IMR-90 (cell line): ENCODE data around the gene TMCC3. TPM values are rescaled to one million over a fixed set of nuclear protein-coding genes. Genes with fewer than 3 reads are reported as not detected.

Experiments
- ATAC-seq: fragments of 200-7000 bp; cut with Tn5 transposase; 2 replicates; pipeline ENCODE4 v1.9.1; 2020; ENCODE audit warnings: low read depth, mild to moderate bottlenecking, moderate library complexity
- BruUV-seq: library from RNA; stranded (reverse); fragments of 400-500 nt; replicated peaks from 2 replicates; lab custom pipeline; 2021; lab: Mats Ljungman, UMichigan
- CTCF ChIA-PET: fragments of 300-600 bp; formaldehyde crosslinking; extraction: SDS; loops from one replicate; lab custom pipeline; 2021; ENCODE audit warnings: antibody characterized with exemption; lab: Yijun Ruan, JAX
- POLR2A ChIA-PET: fragments of 300-600 bp; sonication (Branson Sonifier 250); formaldehyde crosslinking; loops from one replicate; lab custom pipeline; 2022; ENCODE audit warnings: antibody characterized with exemption; ENCODE audit not compliant: unreplicated experiment; lab: Charles Lee
- DNase-seq: peaks from one replicate; pipeline ENCODE4 v3.0.0; 2013
- H2AFZ ChIP-seq: replicated peaks from 2 replicates; pipeline ENCODE3; 2013; ENCODE audit warnings: low read length, mild to moderate bottlenecking; ENCODE audit not compliant: poor library complexity
- H2AK5ac ChIP-seq: 2 replicates; pipeline ENCODE4 v1.6.1; 2013; ENCODE audit warnings: low read depth, low read length, inconsistent platforms
- H2AK9ac ChIP-seq: replicated peaks from 2 replicates; pipeline ENCODE3; 2013; ENCODE audit warnings: mild to moderate bottlenecking, low read depth, low read length, moderate library complexity; ENCODE audit not compliant: poor library complexity
- H2BK120ac ChIP-seq: 2 replicates; pipeline ENCODE4 v1.6.1; 2013; ENCODE audit warnings: low read depth, low read length, inconsistent platforms
- H2BK15ac ChIP-seq: 3 replicates; pipeline ENCODE4 v1.6.1; 2013; ENCODE audit warnings: low read depth, low read length, inconsistent platforms
- H2BK20ac ChIP-seq: 2 replicates; pipeline ENCODE4 v1.6.1; 2013; ENCODE audit warnings: low read depth, mild to moderate bottlenecking, inconsistent platforms, low read length, moderate library complexity
- H2BK5ac ChIP-seq: 2 replicates; pipeline ENCODE4 v1.6.1; 2013; ENCODE audit warnings: mild to moderate bottlenecking, low read depth, low read length, inconsistent platforms; ENCODE audit not compliant: poor library complexity, severe bottlenecking
- H3K14ac ChIP-seq: replicated peaks from 2 replicates; pipeline ENCODE4 v1.6.1; 2013; ENCODE audit warnings: low read depth, low read length, inconsistent platforms
- H3K18ac ChIP-seq: 2 replicates; pipeline ENCODE4 v1.6.1; 2013; ENCODE audit warnings: low read depth, low read length, control low read depth
- H3K23ac ChIP-seq: 2 replicates; pipeline ENCODE4 v1.6.1; 2013; ENCODE audit warnings: low read depth, low read length, inconsistent platforms
- H3K27ac ChIP-seq: 2 replicates; pipeline ENCODE4 v1.5.1; 2013; ENCODE audit warnings: mild to moderate bottlenecking, control low read depth, low read length; ENCODE audit not compliant: insufficient read depth
- H3K27me3 ChIP-seq: 2 replicates; pipeline ENCODE4 v1.6.1; 2013; ENCODE audit warnings: low read length; ENCODE audit not compliant: control insufficient read depth, insufficient read depth
- H3K36me3 ChIP-seq: 2 replicates; pipeline ENCODE4 v1.6.1; 2013; ENCODE audit warnings: low read length, mixed read lengths; ENCODE audit not compliant: control insufficient read depth, insufficient read depth
- H3K4ac ChIP-seq: 2 replicates; pipeline ENCODE4 v1.6.1; 2013; ENCODE audit warnings: low read depth, low read length, inconsistent platforms
- H3K4me1 ChIP-seq: 2 replicates; pipeline ENCODE4 v1.6.1; 2013; ENCODE audit warnings: low read length, mixed read lengths; ENCODE audit not compliant: control insufficient read depth, insufficient read depth
- H3K4me2 ChIP-seq: 2 replicates; pipeline ENCODE4 v1.6.1; 2013; ENCODE audit warnings: low read depth, mild to moderate bottlenecking, control low read depth, low read length, moderate library complexity
- H3K4me3 ChIP-seq: 2 replicates; pipeline ENCODE4 v1.5.1; 2013; ENCODE audit warnings: low read depth, mild to moderate bottlenecking, control low read depth, low read length, moderate library complexity; ENCODE audit not compliant: insufficient read depth
- H3K56ac ChIP-seq: 2 replicates; pipeline ENCODE4 v1.6.1; 2013; ENCODE audit warnings: low read length, inconsistent platforms; ENCODE audit not compliant: insufficient read depth; ENCODE audit errors: extremely low read depth
- H3K79me1 ChIP-seq, 2 experiments: 2 replicates each; pipeline ENCODE4 v1.6.1; 2013; ENCODE audit warnings: low read length in 2 of 2, inconsistent platforms in 1 of 2, low read depth in 1 of 2
- H3K9ac ChIP-seq: 2 replicates; pipeline ENCODE4 v1.6.1; 2013; ENCODE audit warnings: low read depth, low read length, control low read depth
- H3K9me1 ChIP-seq: 2 replicates; pipeline ENCODE4 v1.6.1; 2013; ENCODE audit warnings: low read length, inconsistent platforms; ENCODE audit not compliant: insufficient read depth
- H3K9me3 ChIP-seq: 2 replicates; pipeline ENCODE4 v1.6.1; 2013; ENCODE audit warnings: low read length; ENCODE audit not compliant: control insufficient read depth, insufficient read depth
- H4K20me1 ChIP-seq: 2 replicates; pipeline ENCODE4 v1.6.1; 2013; ENCODE audit warnings: low read length, inconsistent platforms; ENCODE audit not compliant: insufficient read depth
- H4K5ac ChIP-seq: 2 replicates; pipeline ENCODE4 v1.6.1; 2013; ENCODE audit warnings: mild to moderate bottlenecking, low read depth, low read length, control low read depth
- H4K8ac ChIP-seq, 2 experiments: 2 replicates each; pipeline ENCODE4 v1.6.1; 2013; ENCODE audit warnings: low read depth in 2 of 2, low read length in 2 of 2, control low read depth in 1 of 2, inconsistent platforms in 1 of 2
- H4K91ac ChIP-seq: 2 replicates; pipeline ENCODE4 v1.6.1; 2013; ENCODE audit warnings: low read depth, low read length, inconsistent platforms; ENCODE audit not compliant: insufficient read depth
- BHLHE40 ChIP-seq: fragments of 150-350 bp; IDR thresholded peaks from 2 replicates; pipeline ENCODE4 v1.6.1; 2016; ENCODE audit warnings: mild to moderate bottlenecking, low read depth, low read length
- CEBPB ChIP-seq: IDR thresholded peaks from 2 replicates; pipeline ENCODE4 v1.6.1; 2012; ENCODE audit warnings: low read depth, low read length, improper control_type of control experiment
- CHD1 ChIP-seq: IDR thresholded peaks from 2 replicates; pipeline ENCODE4 v1.6.1; 2012; ENCODE audit warnings: low read depth, low read length, improper control_type of control experiment
- FOS ChIP-seq: fragments of 150-350 bp; IDR thresholded peaks from 2 replicates; pipeline ENCODE4 v1.6.1; 2016; ENCODE audit warnings: low read depth, low read length
- MAFK ChIP-seq: IDR thresholded peaks from 2 replicates; pipeline ENCODE4 v1.6.1; 2012; ENCODE audit warnings: low read depth, low read length, improper control_type of control experiment
- MAZ ChIP-seq: IDR thresholded peaks from 2 replicates; pipeline ENCODE4 v1.6.1; 2012; ENCODE audit warnings: low read depth, mild to moderate bottlenecking, low read length, improper control_type of control experiment, moderate library complexity, borderline replicate concordance
- MXI1 ChIP-seq: IDR thresholded peaks from 2 replicates; pipeline ENCODE4 v1.6.1; 2012; ENCODE audit warnings: low read depth, mild to moderate bottlenecking, low read length, moderate library complexity, borderline replicate concordance
- NFE2L2 ChIP-seq: fragments of 150-350 bp; IDR thresholded peaks from 2 replicates; pipeline ENCODE4 v1.6.1; 2016; ENCODE audit warnings: low read depth, mild to moderate bottlenecking, low read length
- POLR2A ChIP-seq: IDR thresholded peaks from 2 replicates; pipeline ENCODE4 v1.6.1; 2012; ENCODE audit warnings: mild to moderate bottlenecking, low read depth, low read length
- RAD21 ChIP-seq: IDR thresholded peaks from 2 replicates; pipeline ENCODE4 v1.6.1; 2012; ENCODE audit warnings: low read length, improper control_type of control experiment
- RCOR1 ChIP-seq: IDR thresholded peaks from 2 replicates; pipeline ENCODE4 v1.6.1; 2012; ENCODE audit warnings: mild to moderate bottlenecking, low read length, improper control_type of control experiment; ENCODE audit not compliant: insufficient replicate concordance
- RFX5 ChIP-seq: IDR thresholded peaks from 2 replicates; pipeline ENCODE4 v1.8.0; 2012; ENCODE audit warnings: low read depth, mild to moderate bottlenecking, low read length, moderate library complexity
- SMC3 ChIP-seq: fragments of 150-350 bp; IDR thresholded peaks from 2 replicates; pipeline ENCODE4 v1.6.1; 2016; ENCODE audit warnings: low read depth, mild to moderate bottlenecking, antibody characterized with exemption, low read length, moderate library complexity
- WGBS, 2 experiments: methylation state at CpG; one replicate each; pipeline versions ENCODE4 v1.1.5 to v1.1.7; 2013; ENCODE audit warnings: missing lambda C conversion rate in 2 of 2; ENCODE audit not compliant: insufficient read length in 1 of 2; ENCODE audit errors: extremely low coverage in 2 of 2; 5-methylcytosine and 5-hydroxymethylcytosine counted together
- dilution Hi-C: fragments of 300-500 bp; cut with HindIII; formaldehyde crosslinking; loops from one replicate; pipeline ENCODE4 v1.14.3; 2018; ENCODE audit warnings: low sequenced_read_pairs; ENCODE audit not compliant: unreplicated experiment
- in situ Hi-C: fragments of 300-500 bp; cut with MboI; formaldehyde crosslinking; loops from 3 replicates; pipeline ENCODE4 v1.14.3; 2019; ENCODE audit warnings: low sequenced_read_pairs, inconsistent platforms, mixed read lengths
- intact Hi-C: fragments of 100-400 bp; cut with micrococcal nuclease; formaldehyde crosslinking; loops from 2 replicates; pipeline ENCODE4 v1.10.0; 2022
- polyA plus RNA-seq, 3 experiments: library from polyadenylated mRNA; depleted of rRNA; stranded (reverse); fragments of >200 nt; gene quantifications; 2 replicates each; pipeline ENCODE4 v1.2.3, GENCODE V29; 2012; ENCODE audit warnings: low replicate concordance in 1 of 3
- total RNA-seq: library from RNA; depleted of rRNA; stranded (reverse); fragments of >200 nt; gene quantifications from 2 replicates; pipeline ENCODE4 v1.2.3, GENCODE V29; 2012
- TF ChIP-seq, protein P1 (sequence below): conservative IDR thresholded peaks from 2 replicates; pipeline ENCODE4 v1.5.1; 2012; ENCODE audit warnings: mild to moderate bottlenecking, low read depth, low read length, improper control_type of control experiment
- TF ChIP-seq, protein P2 (sequence below): fragments of 150-350 bp; IDR thresholded peaks from 2 replicates; pipeline ENCODE4 v1.6.1; 2017; ENCODE audit warnings: mild to moderate bottlenecking, antibody characterized with exemption, low read length, low read depth
- TF ChIP-seq, protein P3 (sequence below): fragments of 150-350 bp; IDR thresholded peaks from 2 replicates; pipeline ENCODE4 v1.6.1; 2016; ENCODE audit warnings: low read depth, mild to moderate bottlenecking, low read length, moderate library complexity, borderline replicate concordance

TMCC3 gene
- total and polyA plus RNA-seq, 2 of the 4 experiments (the other 2 are of a cell fraction): 0.14 to 0.36 TPM

DNA sequence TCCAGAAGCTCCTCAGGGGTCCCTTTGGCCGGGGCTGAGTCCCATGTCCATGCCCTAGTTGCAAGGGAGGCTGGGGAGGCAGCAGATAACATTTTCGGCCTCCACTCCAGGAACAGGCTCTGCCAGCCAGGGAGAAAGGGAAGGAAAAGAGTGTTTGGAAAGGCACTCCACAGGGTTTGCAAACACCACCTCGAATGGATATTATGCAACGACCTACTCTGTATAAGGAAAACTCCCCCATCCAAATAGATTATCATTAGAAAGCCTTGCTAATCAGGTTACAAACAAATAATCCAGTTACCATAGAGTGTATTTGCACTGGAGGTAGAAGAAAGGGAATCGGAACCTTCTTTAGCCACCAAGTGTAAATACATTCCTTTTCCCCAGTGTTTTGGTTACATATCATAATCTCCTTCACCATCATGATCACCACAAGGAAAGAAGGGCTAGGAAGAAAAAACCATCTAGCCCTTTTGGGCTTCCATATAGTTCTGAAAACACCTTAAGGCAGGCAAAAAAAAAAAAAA is 40.4 kb downstream of the TMCC3 start:
- H3K27ac ChIP-seq: no peak overlapping the region
- ATAC-seq (no peak), DNase-seq (no peak)
- ChIA-PET POLR2A (no interaction called here), CTCF (no interaction called here)
- no peak overlapping the region for H3K14ac ChIP-seq
- no peak overlapping the region for H3K4me2 ChIP-seq
- H3K9me1 ChIP-seq: no peaks in the 10 kb centered on the region
- no peak overlapping the region for H3K23ac ChIP-seq
- H3K4ac ChIP-seq: no peak overlapping the region
- H3K27me3 ChIP-seq: peaks cover 9% of the 10 kb centered on the region
- no TSS peak for BruUV-seq
- H3K79me1 ChIP-seq: no peaks in the 10 kb centered on the region
- no peak overlapping the region for H2AK9ac ChIP-seq
- H2AK5ac ChIP-seq: no peak overlapping the region
- no CpG with 5 or more reads among the region's 5 CpGs for WGBS, 2 experiments
- no peak overlapping the region for H3K56ac ChIP-seq
- dilution Hi-C loops: no loop called here
- no peak overlapping the region for H3K4me3 ChIP-seq
- H3K9me3 ChIP-seq: no peaks in the 10 kb centered on the region
- H3K18ac ChIP-seq: no peak overlapping the region
- no peak overlapping the region for H2BK5ac ChIP-seq
- H2AFZ ChIP-seq: no peak overlapping the region
- H3K36me3 ChIP-seq: no peaks in the 10 kb centered on the region
- H3K4me1 ChIP-seq: no peaks in the 10 kb centered on the region
- H2BK15ac ChIP-seq: no peak overlapping the region
- H4K5ac ChIP-seq: no peak overlapping the region
- no peak overlapping the region for H2BK120ac ChIP-seq
- in situ Hi-C loops: no loop called here
- no peak overlapping the region for H4K91ac ChIP-seq
- no peak overlapping the region for H3K9ac ChIP-seq
- H4K20me1 ChIP-seq: no peaks in the 10 kb centered on the region
- no peak overlapping the region for H4K8ac ChIP-seq
- TF ChIP-seq RFX5 (no peak), MAZ (no peak), RAD21 (no peak), RCOR1 (no peak), SMC3 (no peak), CHD1 (no peak), MXI1 (no peak), CEBPB (no peak), MAFK (no peak), NFE2L2 (no peak), FOS (no peak), BHLHE40 (no peak), POLR2A (no peak)
- TF ChIP-seq, protein P1, sequence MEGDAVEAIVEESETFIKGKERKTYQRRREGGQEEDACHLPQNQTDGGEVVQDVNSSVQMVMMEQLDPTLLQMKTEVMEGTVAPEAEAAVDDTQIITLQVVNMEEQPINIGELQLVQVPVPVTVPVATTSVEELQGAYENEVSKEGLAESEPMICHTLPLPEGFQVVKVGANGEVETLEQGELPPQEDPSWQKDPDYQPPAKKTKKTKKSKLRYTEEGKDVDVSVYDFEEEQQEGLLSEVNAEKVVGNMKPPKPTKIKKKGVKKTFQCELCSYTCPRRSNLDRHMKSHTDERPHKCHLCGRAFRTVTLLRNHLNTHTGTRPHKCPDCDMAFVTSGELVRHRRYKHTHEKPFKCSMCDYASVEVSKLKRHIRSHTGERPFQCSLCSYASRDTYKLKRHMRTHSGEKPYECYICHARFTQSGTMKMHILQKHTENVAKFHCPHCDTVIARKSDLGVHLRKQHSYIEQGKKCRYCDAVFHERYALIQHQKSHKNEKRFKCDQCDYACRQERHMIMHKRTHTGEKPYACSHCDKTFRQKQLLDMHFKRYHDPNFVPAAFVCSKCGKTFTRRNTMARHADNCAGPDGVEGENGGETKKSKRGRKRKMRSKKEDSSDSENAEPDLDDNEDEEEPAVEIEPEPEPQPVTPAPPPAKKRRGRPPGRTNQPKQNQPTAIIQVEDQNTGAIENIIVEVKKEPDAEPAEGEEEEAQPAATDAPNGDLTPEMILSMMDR: no peak
- TF ChIP-seq, protein P2, sequence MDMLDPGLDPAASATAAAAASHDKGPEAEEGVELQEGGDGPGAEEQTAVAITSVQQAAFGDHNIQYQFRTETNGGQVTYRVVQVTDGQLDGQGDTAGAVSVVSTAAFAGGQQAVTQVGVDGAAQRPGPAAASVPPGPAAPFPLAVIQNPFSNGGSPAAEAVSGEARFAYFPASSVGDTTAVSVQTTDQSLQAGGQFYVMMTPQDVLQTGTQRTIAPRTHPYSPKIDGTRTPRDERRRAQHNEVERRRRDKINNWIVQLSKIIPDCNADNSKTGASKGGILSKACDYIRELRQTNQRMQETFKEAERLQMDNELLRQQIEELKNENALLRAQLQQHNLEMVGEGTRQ: no peak
- TF ChIP-seq, protein P3, sequence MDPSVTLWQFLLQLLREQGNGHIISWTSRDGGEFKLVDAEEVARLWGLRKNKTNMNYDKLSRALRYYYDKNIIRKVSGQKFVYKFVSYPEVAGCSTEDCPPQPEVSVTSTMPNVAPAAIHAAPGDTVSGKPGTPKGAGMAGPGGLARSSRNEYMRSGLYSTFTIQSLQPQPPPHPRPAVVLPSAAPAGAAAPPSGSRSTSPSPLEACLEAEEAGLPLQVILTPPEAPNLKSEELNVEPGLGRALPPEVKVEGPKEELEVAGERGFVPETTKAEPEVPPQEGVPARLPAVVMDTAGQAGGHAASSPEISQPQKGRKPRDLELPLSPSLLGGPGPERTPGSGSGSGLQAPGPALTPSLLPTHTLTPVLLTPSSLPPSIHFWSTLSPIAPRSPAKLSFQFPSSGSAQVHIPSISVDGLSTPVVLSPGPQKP: no peak
- H2BK20ac ChIP-seq: no peak overlapping the region
- intact Hi-C loops: no loop called here
